Uterus (tissue), 4 donors: ENCODE measurements around the gene HDAC7. TPM values are rescaled to one million over a fixed set of nuclear protein-coding genes. Genes with fewer than 3 reads are reported as not detected.
A peak's percentile ranks its signal among the peaks of the same experiment; 100 is the strongest.

Source experiments
- DNase-seq, 2 donors: peaks; one replicate each; pipeline ENCODE4 v3.0.0-alpha.2; 2019 to 2020
- H3K27ac ChIP-seq, 2 donors: fragments of 200-600 bp; sonication (generic); 1 replicate in 1 of 2; 2 replicates in 1 of 2; pipeline ENCODE4 v1.5.1; 2016 to 2018
- H3K27me3 ChIP-seq, 2 donors: fragments of 200-600 bp; sonication (generic); one replicate each; pipeline ENCODE4 v1.5.1; 2018 to 2019; ENCODE audit warnings: control low read depth in 1 of 2
- H3K36me3 ChIP-seq, 2 donors: fragments of 200-600 bp; sonication (generic); one replicate each; pipeline ENCODE4 v1.5.1; 2019; ENCODE audit warnings: control low read depth in 1 of 2
- H3K4me1 ChIP-seq, 2 donors: fragments of 200-600 bp; sonication (generic); one replicate each; pipeline ENCODE4 v1.5.1; 2018 to 2019; ENCODE audit warnings: control low read depth in 1 of 2
- H3K4me3 ChIP-seq, 2 donors: fragments of 200-600 bp; sonication (generic); 1 replicate in 1 of 2; 2 replicates in 1 of 2; pipeline ENCODE4 v1.5.1; 2018 to 2019; ENCODE audit warnings: mild to moderate bottlenecking in 1 of 2
- H3K9me3 ChIP-seq, 2 donors: fragments of 200-600 bp; sonication (generic); one replicate each; pipeline ENCODE4 v1.5.1; 2019; ENCODE audit warnings: control low read depth in 1 of 2
- POLR2A ChIP-seq, 2 donors: fragments of 450-650 bp; IDR thresholded peaks; one replicate each; pipeline ENCODE4 v1.6.1; 2016; ENCODE audit warnings: antibody characterized with exemption in 2 of 2, mild to moderate bottlenecking in 1 of 2, moderate library complexity in 1 of 2
- intact Hi-C: fragments of 100-400 bp; cut with DNase I; formaldehyde crosslinking; loops from one replicate; pipeline ENCODE4 v1.15.1; 2023; ENCODE audit warnings: low total_unique reads
- total RNA-seq, 4 donors: library from RNA; depleted of rRNA in 3 of 4; stranded (reverse); fragments of >200 nt in 3 of 4; gene quantifications; one replicate each; pipeline versions ENCODE4 v1.1.0 to v1.2.4, GENCODE V29; 2014 to 2023
- TF ChIP-seq, protein P1 (sequence below), 4 experiments: fragments of 200-600 bp in 2 of 4; fragments of 450-650 bp in 2 of 4; sonication (generic) in 2 of 4; IDR thresholded peaks; one replicate each; pipeline ENCODE4 v1.5.1; 2016 to 2019; ENCODE audit warnings: antibody characterized with exemption in 4 of 4, mild to moderate bottlenecking in 2 of 4, moderate library complexity in 1 of 4
- donor health status: DM: yes; HTN: yes; CAD: no.

Gene HDAC7
- total RNA-seq, 4 donors from 2014 or later: 33.0 to 191 (median 42.5) TPM

DNA sequence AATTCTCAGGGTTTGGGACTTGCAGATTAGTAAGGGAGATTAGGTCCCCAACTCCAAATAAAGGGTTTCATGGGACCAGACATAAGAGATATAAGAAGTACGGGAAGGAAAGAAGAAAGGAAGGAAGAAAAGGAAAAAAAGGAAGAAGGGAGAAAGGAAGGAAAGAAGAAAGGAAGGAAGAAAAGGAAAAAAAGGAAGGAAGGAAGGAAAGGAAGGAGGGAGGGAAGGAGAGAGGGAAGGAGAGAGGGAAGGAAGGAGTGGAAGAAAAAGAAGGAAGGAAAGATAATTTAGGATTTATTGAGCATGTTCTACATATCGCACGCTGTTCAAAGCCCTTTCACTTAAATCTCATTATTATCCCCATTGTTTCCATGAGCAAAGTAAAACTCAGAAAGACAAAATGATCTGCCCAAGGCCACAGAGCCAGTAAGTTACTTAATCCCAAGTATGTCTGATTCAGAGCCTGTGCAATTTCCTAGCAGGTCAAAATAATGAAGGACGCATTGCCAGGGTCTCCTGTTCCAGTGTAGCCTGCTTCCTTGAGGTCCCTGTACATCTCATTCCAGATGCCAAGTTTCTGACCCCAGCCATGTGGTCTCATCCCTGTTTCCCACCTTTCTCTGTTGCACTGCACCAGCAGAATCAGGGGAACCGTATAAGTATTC is 3.9 kb upstream of the HDAC7 start:
- intact Hi-C loops: no loop called here
- no peak for TF ChIP-seq POLR2A (IDR thresholded peaks at IDR 0.05)
- TF ChIP-seq, protein P1, sequence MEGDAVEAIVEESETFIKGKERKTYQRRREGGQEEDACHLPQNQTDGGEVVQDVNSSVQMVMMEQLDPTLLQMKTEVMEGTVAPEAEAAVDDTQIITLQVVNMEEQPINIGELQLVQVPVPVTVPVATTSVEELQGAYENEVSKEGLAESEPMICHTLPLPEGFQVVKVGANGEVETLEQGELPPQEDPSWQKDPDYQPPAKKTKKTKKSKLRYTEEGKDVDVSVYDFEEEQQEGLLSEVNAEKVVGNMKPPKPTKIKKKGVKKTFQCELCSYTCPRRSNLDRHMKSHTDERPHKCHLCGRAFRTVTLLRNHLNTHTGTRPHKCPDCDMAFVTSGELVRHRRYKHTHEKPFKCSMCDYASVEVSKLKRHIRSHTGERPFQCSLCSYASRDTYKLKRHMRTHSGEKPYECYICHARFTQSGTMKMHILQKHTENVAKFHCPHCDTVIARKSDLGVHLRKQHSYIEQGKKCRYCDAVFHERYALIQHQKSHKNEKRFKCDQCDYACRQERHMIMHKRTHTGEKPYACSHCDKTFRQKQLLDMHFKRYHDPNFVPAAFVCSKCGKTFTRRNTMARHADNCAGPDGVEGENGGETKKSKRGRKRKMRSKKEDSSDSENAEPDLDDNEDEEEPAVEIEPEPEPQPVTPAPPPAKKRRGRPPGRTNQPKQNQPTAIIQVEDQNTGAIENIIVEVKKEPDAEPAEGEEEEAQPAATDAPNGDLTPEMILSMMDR (IDR thresholded peaks at IDR 0.05): no peak
- no peaks in the 10 kb centered on the region for H3K9me3 ChIP-seq
- H3K27me3 ChIP-seq: no peaks in the 10 kb centered on the region
- H3K27ac ChIP-seq: peak overlapping the region; percentile 98 to 99
- peaks cover 24 to 27% of the 10 kb centered on the region in 2 donors for H3K4me1 ChIP-seq
- H3K4me3 ChIP-seq: no peak overlapping the region
- DNase-seq: no peak
- no peaks in the 10 kb centered on the region for H3K36me3 ChIP-seq

DNA sequence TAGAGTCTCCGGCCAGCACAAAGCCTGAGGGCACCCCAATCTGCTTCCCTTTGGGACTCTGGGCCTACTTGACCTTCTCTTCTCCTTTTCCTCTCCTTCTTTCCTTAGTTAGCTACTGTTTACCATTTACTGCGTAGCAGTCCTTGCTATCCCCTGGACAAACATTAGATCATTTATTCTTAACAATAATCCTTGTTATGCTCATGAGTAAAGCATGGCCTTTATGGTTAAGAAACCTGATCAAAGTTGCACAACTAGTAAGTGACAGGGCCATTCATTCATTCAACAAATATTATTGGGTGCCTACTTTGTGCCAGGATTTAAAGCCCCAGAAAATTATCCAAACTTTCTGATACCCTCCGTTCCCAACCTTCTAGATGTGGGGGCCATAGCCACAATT is 3.2 kb upstream of the HDAC7 start:
- Histone ChIP-seq H3K36me3 (no peaks in the 10 kb centered on the region), H3K27ac (peak overlapping the region; percentile 98 to 99), H3K4me1 (peaks cover 24% of the 10 kb centered on the region in 2 donors), H3K4me3 (no peak overlapping the region), H3K27me3 (no peaks in the 10 kb centered on the region), H3K9me3 (no peaks in the 10 kb centered on the region)
- DNase-seq: no peak
- TF ChIP-seq, protein P1 (IDR thresholded peaks at IDR 0.05): no peak
- no peak for TF ChIP-seq POLR2A (IDR thresholded peaks at IDR 0.05)
- intact Hi-C loops: no loop called here

DNA sequence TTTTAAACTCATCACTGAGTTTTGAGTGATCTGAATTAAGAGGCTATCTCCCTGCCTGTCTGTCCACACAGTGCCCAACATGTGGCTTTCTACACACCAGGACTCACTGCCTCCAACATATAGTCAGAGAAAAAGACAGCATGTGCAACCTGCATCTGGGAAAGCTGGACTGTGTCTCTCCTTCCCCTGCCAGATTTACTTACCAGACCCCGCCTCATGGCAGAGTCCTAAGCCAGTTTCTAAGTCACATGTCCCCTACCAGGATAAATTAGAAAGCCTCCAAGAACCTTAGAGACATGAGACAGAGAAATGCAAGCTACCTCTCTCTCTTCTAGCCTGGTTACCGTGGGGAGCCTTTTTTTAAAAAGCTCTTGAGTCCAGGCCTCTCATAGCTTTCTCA is 2.7 kb upstream of the HDAC7 start:
- Histone ChIP-seq H3K27me3 (no peaks in the 10 kb centered on the region), H3K9me3 (no peaks in the 10 kb centered on the region), H3K4me1 (peaks cover 24% of the 10 kb centered on the region in 2 donors), H3K27ac (peak overlapping the region; percentile 98 to 99), H3K4me3 (no peak overlapping the region), H3K36me3 (no peaks in the 10 kb centered on the region)
- intact Hi-C loops: no loop called here
- TF ChIP-seq, protein P1 (IDR thresholded peaks at IDR 0.05): no peak
- no peak for TF ChIP-seq POLR2A (IDR thresholded peaks at IDR 0.05)
- DNase-seq: no peak

DNA sequence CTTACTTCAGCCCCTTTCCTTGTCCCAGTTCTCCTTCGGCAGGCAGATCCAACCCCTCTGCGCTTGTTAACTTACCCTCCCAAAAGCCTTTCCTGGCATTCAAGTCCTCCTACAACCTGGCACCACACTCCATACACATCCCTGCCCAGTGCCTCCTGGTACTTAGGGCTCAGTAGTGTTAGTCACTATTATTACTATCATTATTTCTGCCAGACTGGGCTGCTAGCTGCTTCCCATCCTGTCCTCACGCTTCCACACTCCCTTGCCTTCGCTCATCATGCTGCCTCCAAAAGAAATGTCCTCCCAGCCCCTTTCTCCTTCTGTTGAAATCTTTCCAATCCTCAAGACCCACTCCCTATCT is 1.6 kb upstream of the HDAC7 start:
- intact Hi-C loops: no loop called here
- Histone ChIP-seq H3K4me3 (peak overlapping the region in 1 of 2 donors; percentile 79), H3K27me3 (no peaks in the 10 kb centered on the region), H3K9me3 (no peaks in the 10 kb centered on the region), H3K4me1 (peaks cover 24 to 29% of the 10 kb centered on the region in 2 donors), H3K36me3 (no peaks in the 10 kb centered on the region), H3K27ac (peak overlapping the region; percentile 98 to 99)
- TF ChIP-seq, protein P1 (IDR thresholded peaks at IDR 0.05): no peak
- TF ChIP-seq POLR2A (IDR thresholded peaks at IDR 0.05): no peak
- peak in 1 of 2 donors; percentile 43 for DNase-seq

DNA sequence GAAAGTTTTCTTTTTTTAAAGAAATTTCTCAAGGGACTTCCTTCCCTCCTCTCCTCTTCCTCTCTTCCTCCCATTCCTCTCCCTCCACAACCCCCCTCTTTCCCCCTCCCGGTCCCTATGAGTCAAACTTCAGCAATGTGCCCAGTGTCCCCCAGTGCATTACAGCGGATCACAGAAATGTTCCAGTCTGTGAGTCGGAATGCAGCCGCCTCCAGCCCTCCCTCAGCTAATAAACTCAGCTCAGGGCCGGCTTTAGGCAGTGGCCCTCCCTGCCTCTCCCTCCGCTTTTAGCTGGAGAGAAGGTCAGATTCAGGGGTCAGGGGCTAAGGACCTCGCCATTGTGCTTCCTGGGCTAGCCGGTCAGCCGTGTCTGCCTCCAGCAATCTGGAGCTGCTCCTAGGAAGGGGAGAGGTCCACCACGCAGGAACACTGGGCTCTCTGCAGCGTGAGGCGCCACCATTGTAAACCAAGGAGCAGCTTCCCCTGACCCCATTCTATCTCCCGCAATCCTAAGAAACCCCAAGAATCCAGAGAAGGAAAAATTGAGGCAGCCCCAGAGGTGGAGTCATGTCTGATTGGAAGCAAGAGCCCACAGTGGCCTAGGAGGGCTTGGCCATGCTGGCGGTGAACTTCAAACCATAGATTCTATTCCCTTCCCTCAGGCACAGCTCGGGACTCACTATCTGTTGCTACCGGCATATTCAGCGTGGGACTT is 1.1 kb upstream of the HDAC7 start:
- no peaks in the 10 kb centered on the region for H3K36me3 ChIP-seq
- peak overlapping the region; percentile 79 to 84 for H3K4me3 ChIP-seq
- peak; percentile 88 to 96 for DNase-seq
- peak overlapping the region; percentile 98 to 99 for H3K27ac ChIP-seq
- peak; percentile 61 to 77 for TF ChIP-seq POLR2A (IDR thresholded peaks at IDR 0.05)
- TF ChIP-seq, protein P1 (IDR thresholded peaks at IDR 0.05): no peak
- intact Hi-C loops: no loop called here
- peaks cover 22 to 34% of the 10 kb centered on the region in 2 donors for H3K4me1 ChIP-seq
- no peaks in the 10 kb centered on the region for H3K27me3 ChIP-seq
- H3K9me3 ChIP-seq: no peaks in the 10 kb centered on the region
